ENCODE measurements around the gene TRIM61.
"Not testable (repeated sequence)": the region's sequence is repeated elsewhere in the genome, so short reads cannot be mapped to it uniquely, and the experiment has no call there.

DNA sequence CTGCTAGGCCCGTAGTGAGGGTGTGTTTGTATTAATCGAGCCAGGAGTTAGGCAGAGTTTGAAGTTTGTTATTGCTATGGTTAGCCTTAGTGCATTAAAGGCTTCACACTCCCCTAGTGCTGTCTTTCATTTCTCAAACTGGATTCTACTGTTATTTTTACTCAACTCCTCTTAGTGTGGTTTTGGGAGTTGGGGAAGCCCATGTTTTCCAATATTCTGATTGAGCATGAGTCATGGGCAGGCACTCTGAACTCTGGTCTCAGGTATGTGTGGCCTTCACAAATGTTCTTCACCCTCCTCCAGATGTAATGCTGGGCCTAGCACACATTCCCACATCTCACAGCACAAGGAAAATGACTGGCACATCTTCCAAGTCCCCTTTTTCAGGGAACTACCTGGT, 50.4 kb downstream of the TRIM61 start:
- TF ChIP-seq, protein P1, sequence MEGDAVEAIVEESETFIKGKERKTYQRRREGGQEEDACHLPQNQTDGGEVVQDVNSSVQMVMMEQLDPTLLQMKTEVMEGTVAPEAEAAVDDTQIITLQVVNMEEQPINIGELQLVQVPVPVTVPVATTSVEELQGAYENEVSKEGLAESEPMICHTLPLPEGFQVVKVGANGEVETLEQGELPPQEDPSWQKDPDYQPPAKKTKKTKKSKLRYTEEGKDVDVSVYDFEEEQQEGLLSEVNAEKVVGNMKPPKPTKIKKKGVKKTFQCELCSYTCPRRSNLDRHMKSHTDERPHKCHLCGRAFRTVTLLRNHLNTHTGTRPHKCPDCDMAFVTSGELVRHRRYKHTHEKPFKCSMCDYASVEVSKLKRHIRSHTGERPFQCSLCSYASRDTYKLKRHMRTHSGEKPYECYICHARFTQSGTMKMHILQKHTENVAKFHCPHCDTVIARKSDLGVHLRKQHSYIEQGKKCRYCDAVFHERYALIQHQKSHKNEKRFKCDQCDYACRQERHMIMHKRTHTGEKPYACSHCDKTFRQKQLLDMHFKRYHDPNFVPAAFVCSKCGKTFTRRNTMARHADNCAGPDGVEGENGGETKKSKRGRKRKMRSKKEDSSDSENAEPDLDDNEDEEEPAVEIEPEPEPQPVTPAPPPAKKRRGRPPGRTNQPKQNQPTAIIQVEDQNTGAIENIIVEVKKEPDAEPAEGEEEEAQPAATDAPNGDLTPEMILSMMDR (IDR thresholded peaks at IDR 0.05) = not testable (repeated sequence)
- TF ChIP-seq POLR2A (IDR thresholded peaks at IDR 0.05) = not testable (repeated sequence)
